Peyer's patch (tissue), 4 donors: ENCODE measurements around the gene FGF4.

Experiments used
- CTCF ChIP-seq, 6 experiments: fragments of 450-650 bp in 4 of 6; fragments of 200-600 bp in 2 of 6; sonication (generic) in 1 of 6; IDR thresholded peaks; one replicate each; pipeline ENCODE4 v1.5.1; 2017 to 2019; ENCODE audit warnings: antibody characterized with exemption in 6 of 6, mild to moderate bottlenecking in 3 of 6, moderate library complexity in 1 of 6
- POLR2A ChIP-seq, 2 donors: fragments of 450-650 bp; IDR thresholded peaks; one replicate each; pipeline ENCODE4 v1.5.1; 2017; ENCODE audit warnings: antibody characterized with exemption in 2 of 2, mild to moderate bottlenecking in 2 of 2, moderate library complexity in 2 of 2

GRCh38 chr11:69744435-69744834 lies 30.7 kb downstream of the FGF4 start:
- TF ChIP-seq CTCF (IDR thresholded peaks at IDR 0.05): no peak
- TF ChIP-seq POLR2A (IDR thresholded peaks at IDR 0.05): no peak
